NCI-H69 (cell line): ENCODE results near the gene CFDP1.

Source experiments
- DNase-seq: peaks from one replicate; lab custom pipeline; 2025; lab: John Stamatoyannopoulos, UW

CFDP1 gene

DNA sequence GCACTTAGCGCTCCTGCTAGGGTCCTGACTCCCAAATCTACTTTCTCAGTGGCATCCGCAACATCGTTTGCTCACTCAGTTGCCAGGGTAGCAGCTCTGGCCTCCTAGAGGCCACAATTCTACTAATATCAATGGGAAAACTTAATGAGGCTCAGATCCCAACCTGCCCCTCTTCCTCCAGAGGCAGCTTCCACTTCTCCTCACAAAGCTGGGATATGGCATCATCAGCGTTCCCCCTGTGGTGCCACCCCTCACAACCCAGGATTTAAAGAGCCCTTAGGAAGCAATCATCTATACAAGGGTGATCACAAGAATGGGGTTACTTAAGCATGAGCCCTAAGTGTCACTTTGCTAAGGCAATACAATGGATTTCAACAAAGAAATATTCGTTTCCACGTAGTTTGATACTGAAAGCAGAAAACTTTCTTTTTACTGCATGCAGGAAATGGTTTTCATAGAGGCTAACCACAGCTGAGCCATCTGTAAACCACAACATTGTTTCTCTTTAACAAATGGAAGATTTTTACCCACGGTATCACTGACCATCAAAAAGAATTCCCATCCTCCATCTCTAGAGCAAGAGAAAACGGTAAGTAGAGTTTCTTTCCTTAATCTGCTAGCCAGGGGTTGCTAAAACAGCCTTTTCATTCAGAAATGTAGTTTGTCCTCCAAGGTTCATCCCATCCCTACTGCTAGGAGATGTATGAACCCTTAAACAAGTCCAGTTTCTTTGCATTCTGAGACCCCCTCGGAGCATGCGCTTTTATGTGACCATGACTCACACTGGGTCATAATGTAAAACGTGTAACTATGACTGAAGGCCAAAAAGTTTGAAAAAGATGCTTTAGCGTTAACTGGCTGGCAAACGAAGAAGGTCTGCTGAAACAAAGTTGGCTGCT lies 113.5 kb downstream of the CFDP1 start:
- no peak for DNase-seq

GRCh38 chr16:75318737-75319136 lies 114.6 kb downstream of the CFDP1 start:
- no peak for DNase-seq

DNA sequence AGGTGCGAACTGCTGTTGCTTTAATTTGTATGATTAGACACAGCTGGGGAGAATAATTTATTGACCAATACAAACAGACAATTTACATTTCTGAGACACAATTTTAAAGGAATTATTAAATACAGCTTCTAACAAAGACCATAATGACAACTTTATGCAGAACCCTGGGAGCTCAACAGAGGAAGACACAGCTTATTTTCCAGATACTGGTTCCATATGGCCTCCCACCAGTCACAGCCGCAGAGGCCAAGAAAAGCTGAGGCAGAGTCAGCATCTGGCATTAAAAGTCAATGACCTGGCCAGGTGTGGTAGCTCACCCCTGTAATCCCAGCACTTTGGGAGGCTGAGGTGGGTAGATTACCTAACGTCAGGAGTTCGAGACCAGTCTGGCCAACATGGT lies 115.8 kb downstream of the CFDP1 start:
- DNase-seq: peak; percentile 73

GRCh38 chr16:75317101-75317522 lies 116.2 kb downstream of the CFDP1 start:
- DNase-seq: peak; percentile 73

DNA sequence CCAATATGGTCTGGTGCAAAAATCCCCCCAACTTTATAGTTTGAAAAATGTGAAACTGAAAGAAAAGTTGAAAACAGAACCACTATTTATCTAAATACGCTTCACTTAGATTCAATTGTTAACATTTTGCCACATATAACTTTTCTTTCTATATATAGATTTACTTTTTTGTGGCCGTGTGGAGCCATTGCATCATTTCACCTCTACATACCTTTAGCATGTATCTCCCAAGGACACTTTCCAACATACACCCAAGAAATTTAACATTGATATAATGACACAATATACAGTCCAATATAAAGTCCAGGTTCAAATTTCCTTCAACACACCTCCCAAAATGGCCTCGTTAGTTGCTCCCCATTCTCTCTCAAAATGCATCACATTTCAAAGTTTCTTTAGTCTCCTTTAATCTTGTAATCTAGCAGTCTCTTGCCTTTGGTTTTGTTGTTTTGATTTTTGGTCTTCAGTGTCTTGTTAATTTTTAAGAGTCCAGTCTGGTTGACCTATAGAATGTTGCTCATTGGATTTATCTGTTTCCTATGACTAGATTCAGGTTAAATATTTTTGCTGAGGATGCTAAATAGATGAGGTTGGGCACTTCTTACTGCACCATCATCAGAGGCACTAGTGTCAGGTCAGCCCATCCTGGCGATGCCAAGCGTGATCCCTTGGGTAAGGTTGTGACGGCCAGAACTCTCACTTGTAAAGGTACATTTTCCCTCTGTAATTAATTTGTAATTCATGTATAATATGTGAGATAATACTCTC lies 117.6 kb downstream of the CFDP1 start:
- no peak for DNase-seq

DNA sequence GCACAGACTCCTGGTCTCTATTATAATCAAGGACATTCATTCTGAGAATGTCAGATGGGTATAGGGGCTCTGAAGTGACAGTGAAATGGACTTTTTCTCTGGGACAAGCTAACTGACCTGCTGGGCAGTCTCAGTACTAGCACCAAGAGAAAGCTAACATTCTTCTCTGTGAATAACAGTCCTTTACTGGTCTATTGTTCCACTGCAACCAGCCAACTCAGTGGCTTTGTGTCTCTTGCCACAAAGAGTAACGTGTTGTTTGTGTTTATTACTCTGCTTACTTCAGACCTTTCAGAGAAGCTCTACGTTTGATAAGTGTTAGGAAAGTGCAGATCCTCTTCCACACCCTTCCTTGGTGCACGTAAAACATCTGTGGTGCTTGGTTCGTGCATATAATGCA lies 120.4 kb downstream of the CFDP1 start:
- DNase-seq: no peak

GRCh38 chr16:75311383-75311938 lies 121.8 kb downstream of the CFDP1 start:
- no peak for DNase-seq

GRCh38 chr16:75310541-75310940 lies 122.8 kb downstream of the CFDP1 start:
- no peak for DNase-seq

DNA sequence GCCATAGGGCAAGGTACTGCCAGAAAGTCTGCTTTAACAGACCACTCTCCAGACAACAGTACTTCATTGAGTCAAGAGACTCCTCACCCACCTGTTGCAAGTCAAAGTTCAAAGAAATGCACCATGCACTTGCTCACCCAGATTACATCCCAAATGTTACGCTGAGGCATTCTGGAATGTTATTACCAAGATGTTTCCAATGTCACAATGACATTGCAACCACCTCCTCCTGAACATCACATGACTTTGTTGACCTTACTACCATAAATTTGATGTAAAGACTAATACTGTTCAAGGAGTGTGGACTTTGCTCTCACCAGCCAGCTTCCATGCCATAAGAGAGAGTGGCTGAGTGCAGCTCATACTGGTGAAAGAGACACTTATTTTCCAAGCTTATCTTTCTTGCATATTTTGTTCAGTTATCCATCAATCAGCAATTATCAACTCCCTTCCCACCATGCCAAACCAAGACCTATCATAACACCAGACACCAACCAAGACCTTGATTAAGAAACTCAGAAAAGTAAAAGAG lies 123.3 kb downstream of the CFDP1 start:
- DNase-seq: no peak

- DNase-seq: no peak
These were observed 124.1 kb downstream of the CFDP1 start for GRCh38 chr16:75309156-75309555.

DNA sequence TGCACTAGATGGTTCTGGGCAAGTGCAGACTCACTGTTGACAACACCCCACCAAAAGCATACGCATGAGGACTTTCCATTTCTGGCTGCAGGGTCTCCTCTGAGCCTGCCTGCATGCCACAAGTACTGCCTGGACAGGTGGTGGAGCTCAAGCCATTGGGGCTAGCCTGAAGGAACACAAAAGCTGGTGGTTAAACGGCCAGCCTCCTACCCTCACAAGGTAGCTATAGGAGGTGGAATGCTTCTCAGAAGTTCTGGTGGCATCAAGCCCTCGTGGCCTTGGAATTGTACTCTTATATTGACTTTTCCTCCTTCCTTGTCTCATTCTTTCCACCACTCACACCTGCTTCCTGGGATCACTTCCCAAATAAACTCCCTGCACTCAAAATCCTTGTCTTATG lies 125.3 kb downstream of the CFDP1 start:
- no peak for DNase-seq

- no peak for DNase-seq
These were observed 125.8 kb downstream of the CFDP1 start for GRCh38 chr16:75307506-75307905.

DNA sequence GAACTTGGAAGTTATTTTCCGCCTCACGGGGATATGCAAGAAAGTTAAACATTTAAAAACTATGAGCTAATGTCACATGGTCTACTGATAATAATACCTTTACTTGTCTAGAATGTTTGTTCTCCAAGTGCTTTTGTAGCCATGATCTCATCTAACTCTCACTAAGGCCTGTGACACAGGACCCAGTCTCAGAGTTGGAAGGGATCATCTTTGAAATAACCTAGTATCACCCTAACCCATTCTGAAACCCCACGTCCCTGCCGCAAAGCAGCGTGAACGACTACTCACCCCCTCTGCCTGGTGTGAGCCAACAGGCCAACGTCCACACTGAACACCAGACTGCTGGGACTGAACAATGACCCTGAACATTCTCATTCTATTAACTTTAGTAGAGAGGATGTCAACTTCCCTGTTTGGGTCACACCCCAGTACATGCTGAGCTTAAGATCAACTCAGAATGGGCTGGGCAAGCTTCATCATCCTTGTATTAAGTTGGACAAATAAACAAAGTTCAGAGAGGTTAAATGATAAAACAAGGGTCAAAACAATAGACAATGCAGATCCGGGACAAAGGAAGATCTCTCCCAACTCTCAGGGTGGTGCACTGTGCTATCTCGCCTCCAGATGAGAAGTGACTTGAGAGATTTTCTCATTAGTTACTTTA lies 127.1 kb downstream of the CFDP1 start:
- peak; percentile 4 for DNase-seq

DNA sequence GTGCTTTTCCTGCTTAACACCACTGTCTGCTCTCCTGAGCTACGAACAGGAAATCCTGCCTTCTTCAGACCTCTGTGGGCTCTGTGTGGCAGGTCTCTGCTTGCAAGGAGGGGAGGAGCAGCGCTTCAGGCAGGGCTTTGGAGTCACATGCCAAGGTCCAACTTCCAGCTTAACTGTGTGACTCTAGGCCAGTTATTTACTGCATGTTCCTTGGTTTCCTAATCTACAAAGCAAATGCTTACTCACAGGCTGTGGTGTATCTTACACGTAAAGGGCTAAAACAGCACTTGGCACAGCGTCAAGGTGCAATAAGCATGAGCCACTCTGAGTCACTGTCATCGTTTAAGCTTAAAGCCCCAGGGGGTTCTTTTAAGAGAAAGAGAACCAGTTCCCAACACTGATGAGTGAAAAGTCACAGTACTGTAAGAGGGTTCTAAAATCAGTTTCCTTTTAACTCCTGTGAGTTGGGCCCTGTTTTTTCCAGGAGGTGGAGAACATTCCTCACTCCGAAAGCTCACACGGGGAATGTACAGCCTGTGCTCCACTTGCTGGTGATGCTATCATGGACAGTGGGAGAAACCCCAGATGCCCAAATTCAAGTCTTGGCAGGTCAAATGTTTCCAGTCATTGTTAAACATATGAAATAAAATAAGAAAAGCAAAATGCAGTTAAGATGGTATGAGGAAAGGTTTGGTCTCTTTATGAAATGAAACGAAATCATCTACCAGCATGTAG lies 127.8 kb downstream of the CFDP1 start:
- DNase-seq: peak; percentile 84

DNA sequence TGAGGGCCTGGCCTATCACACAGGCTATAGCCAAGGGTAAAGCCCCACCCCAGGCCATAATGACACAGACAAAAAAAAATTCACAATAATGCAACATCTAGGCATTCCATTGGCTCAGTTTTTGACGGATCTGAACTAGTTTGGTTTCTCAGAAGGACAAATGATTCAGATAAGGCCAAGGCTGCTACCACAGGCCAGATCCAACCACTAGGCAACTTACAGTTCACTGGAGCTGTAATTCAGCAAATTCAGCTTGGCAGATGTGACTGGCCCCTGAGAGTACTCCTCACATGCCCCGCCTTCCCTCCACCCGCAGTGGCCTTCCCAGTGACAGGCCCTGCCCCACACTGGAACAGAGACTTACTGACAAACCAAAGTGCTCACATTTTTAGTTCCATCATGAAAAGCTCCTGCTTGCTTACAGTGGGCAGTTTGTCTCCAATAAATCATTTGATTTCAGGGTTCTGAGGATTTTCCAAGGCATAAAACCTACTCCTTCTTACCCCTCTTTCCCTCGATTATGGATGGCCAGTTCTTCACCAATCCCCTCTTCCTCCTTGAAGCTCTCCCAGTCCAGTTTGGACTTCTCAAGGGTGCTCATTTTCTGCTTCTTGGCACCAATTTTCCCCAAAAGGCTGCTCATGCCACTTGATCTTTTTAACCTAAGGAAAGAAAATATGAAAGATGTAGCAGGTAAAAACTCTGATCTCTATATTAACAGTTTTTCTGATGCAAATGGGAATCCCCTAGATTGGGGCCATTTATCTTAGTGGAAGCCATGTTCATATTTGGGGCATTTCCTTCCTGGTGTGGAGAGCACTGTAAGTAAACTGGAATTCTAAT lies 128.6 kb downstream of the CFDP1 start:
- peak; percentile 6 for DNase-seq

- no peak for DNase-seq
These were observed 131.5 kb downstream of the CFDP1 start for GRCh38 chr16:75301804-75302203.

DNA sequence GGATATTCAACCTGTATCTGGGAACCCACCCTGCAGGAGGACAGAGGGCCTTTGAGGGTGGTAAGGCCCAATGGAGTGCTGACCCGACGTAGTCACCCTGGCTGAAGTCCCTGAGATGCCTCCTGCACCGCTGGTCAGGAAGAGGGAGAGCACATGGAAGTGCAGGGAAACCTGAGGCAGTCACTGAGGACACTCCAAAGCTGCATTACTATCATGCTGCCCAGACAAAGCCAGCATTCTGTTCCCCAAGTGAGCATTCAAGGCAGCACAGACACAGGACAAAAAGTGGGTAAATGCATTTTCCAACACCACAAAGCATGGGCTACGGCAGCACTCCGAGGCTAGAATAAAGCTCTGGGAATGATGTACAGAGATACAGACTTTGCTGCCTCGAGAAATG lies 135.0 kb downstream of the CFDP1 start:
- no peak for DNase-seq

DNA sequence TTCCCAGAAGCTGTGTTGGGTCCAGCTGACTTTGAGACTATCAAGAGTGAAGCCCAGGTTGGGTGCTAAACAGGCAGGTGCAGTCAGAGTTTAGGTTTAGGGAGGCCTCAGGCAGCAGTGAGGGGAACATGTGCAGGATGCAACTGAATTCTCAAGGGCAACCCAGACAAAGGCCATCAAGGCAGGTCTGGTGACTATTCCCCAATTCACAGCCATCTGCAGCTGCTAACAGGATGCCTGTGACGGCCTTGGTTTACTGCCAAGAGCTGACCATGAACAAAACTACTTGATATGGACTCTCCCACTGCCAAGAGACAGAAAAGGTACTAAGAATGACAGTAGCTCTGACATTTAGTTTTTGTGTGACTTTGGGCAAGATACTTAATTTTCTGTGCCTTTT lies 136.7 kb downstream of the CFDP1 start:
- peak; percentile 3 for DNase-seq

DNA sequence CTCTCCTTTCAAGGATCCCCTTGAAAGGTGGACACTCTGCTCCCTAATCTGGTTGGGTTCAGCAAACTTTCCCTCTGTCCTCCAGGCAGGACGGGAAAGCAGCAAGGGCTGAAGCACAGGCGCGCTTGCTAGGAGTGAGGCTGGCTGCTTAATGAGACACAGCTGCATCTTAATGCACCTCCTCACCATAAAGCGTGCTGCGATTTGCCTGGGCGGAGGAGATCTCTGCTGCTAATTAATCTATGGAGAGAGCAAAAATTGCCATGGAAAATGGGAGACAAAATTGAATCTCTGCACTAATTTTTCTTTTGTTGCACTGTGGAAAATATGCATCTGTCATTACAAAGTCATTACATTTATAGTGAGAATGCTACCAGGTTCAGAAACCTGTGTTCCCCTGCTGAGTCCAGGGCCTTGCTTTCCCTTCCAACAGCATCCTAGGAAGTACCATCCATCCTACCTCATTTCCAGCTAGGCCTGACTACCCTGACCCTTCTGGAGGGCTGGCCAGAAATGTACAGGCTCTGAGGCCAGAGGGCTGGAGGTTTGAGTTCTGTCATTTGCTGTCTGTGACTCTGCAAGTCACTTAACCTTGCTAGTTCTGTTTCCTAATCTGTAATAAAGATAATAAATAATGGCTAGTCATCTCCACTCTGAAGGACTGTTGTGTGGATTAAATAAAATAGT lies 138.4 kb downstream of the CFDP1 start:
- DNase-seq: no peak

DNA sequence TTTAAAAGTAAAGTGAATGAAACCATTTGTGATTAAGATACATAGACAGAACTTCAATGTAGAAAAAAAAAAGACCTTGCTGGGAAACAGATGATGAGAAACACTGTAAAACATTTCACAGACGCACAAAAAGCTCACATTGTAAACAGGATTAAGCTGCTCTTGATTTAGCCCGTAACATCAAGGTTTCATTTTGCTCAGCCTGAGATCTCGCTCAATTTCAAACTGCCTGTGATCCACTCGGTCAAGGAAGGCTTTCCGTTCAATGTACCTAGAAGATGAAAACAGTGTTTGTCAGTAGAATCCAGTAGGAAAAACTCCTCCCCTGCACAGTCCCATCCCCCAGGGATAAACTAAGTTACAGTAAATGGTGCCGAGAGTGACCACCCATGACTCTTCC lies 139.5 kb downstream of the CFDP1 start:
- no peak for DNase-seq
